IMR-90 (cell line): Measurements from ENCODE around the gene URB2. TPM values are rescaled to one million over a fixed set of nuclear protein-coding genes. Genes with fewer than 3 reads are reported as not detected.
"Not testable (repeated sequence)": the region's sequence is repeated elsewhere in the genome, so short reads cannot be mapped to it uniquely, and the experiment has no call there.

Experiments used
- ATAC-seq: fragments of 200-7000 bp; cut with Tn5 transposase; 2 replicates; pipeline ENCODE4 v1.9.1; 2020; ENCODE audit warnings: low read depth, mild to moderate bottlenecking, moderate library complexity
- BruUV-seq: library from RNA; stranded (reverse); fragments of 400-500 nt; replicated peaks from 2 replicates; lab custom pipeline; 2021; lab: Mats Ljungman, UMichigan
- CTCF ChIA-PET: fragments of 300-600 bp; formaldehyde crosslinking; extraction: SDS; loops from one replicate; lab custom pipeline; 2021; ENCODE audit warnings: antibody characterized with exemption; lab: Yijun Ruan, JAX
- POLR2A ChIA-PET: fragments of 300-600 bp; sonication (Branson Sonifier 250); formaldehyde crosslinking; loops from one replicate; lab custom pipeline; 2022; ENCODE audit warnings: antibody characterized with exemption; ENCODE audit not compliant: unreplicated experiment; lab: Charles Lee
- DNase-seq: peaks from one replicate; pipeline ENCODE4 v3.0.0; 2013
- H2AFZ ChIP-seq: replicated peaks from 2 replicates; pipeline ENCODE3; 2013; ENCODE audit warnings: low read length, mild to moderate bottlenecking; ENCODE audit not compliant: poor library complexity
- H2AK5ac ChIP-seq: 2 replicates; pipeline ENCODE4 v1.6.1; 2013; ENCODE audit warnings: low read depth, low read length, inconsistent platforms
- H2AK9ac ChIP-seq: replicated peaks from 2 replicates; pipeline ENCODE3; 2013; ENCODE audit warnings: mild to moderate bottlenecking, low read depth, low read length, moderate library complexity; ENCODE audit not compliant: poor library complexity
- H2BK120ac ChIP-seq: 2 replicates; pipeline ENCODE4 v1.6.1; 2013; ENCODE audit warnings: low read depth, low read length, inconsistent platforms
- H2BK15ac ChIP-seq: 3 replicates; pipeline ENCODE4 v1.6.1; 2013; ENCODE audit warnings: low read depth, low read length, inconsistent platforms
- H2BK20ac ChIP-seq: 2 replicates; pipeline ENCODE4 v1.6.1; 2013; ENCODE audit warnings: low read depth, mild to moderate bottlenecking, inconsistent platforms, low read length, moderate library complexity
- H2BK5ac ChIP-seq: 2 replicates; pipeline ENCODE4 v1.6.1; 2013; ENCODE audit warnings: mild to moderate bottlenecking, low read depth, low read length, inconsistent platforms; ENCODE audit not compliant: poor library complexity, severe bottlenecking
- H3K14ac ChIP-seq: replicated peaks from 2 replicates; pipeline ENCODE4 v1.6.1; 2013; ENCODE audit warnings: low read depth, low read length, inconsistent platforms
- H3K18ac ChIP-seq: 2 replicates; pipeline ENCODE4 v1.6.1; 2013; ENCODE audit warnings: low read depth, low read length, control low read depth
- H3K23ac ChIP-seq: 2 replicates; pipeline ENCODE4 v1.6.1; 2013; ENCODE audit warnings: low read depth, low read length, inconsistent platforms
- H3K27ac ChIP-seq: 2 replicates; pipeline ENCODE4 v1.5.1; 2013; ENCODE audit warnings: mild to moderate bottlenecking, control low read depth, low read length; ENCODE audit not compliant: insufficient read depth
- H3K27me3 ChIP-seq: 2 replicates; pipeline ENCODE4 v1.6.1; 2013; ENCODE audit warnings: low read length; ENCODE audit not compliant: control insufficient read depth, insufficient read depth
- H3K36me3 ChIP-seq: 2 replicates; pipeline ENCODE4 v1.6.1; 2013; ENCODE audit warnings: low read length, mixed read lengths; ENCODE audit not compliant: control insufficient read depth, insufficient read depth
- H3K4ac ChIP-seq: 2 replicates; pipeline ENCODE4 v1.6.1; 2013; ENCODE audit warnings: low read depth, low read length, inconsistent platforms
- H3K4me1 ChIP-seq: 2 replicates; pipeline ENCODE4 v1.6.1; 2013; ENCODE audit warnings: low read length, mixed read lengths; ENCODE audit not compliant: control insufficient read depth, insufficient read depth
- H3K4me2 ChIP-seq: 2 replicates; pipeline ENCODE4 v1.6.1; 2013; ENCODE audit warnings: low read depth, mild to moderate bottlenecking, control low read depth, low read length, moderate library complexity
- H3K4me3 ChIP-seq: 2 replicates; pipeline ENCODE4 v1.5.1; 2013; ENCODE audit warnings: low read depth, mild to moderate bottlenecking, control low read depth, low read length, moderate library complexity; ENCODE audit not compliant: insufficient read depth
- H3K56ac ChIP-seq: 2 replicates; pipeline ENCODE4 v1.6.1; 2013; ENCODE audit warnings: low read length, inconsistent platforms; ENCODE audit not compliant: insufficient read depth; ENCODE audit errors: extremely low read depth
- H3K79me1 ChIP-seq, 2 experiments: 2 replicates each; pipeline ENCODE4 v1.6.1; 2013; ENCODE audit warnings: low read length in 2 of 2, inconsistent platforms in 1 of 2, low read depth in 1 of 2
- H3K9ac ChIP-seq: 2 replicates; pipeline ENCODE4 v1.6.1; 2013; ENCODE audit warnings: low read depth, low read length, control low read depth
- H3K9me1 ChIP-seq: 2 replicates; pipeline ENCODE4 v1.6.1; 2013; ENCODE audit warnings: low read length, inconsistent platforms; ENCODE audit not compliant: insufficient read depth
- H3K9me3 ChIP-seq: 2 replicates; pipeline ENCODE4 v1.6.1; 2013; ENCODE audit warnings: low read length; ENCODE audit not compliant: control insufficient read depth, insufficient read depth
- H4K20me1 ChIP-seq: 2 replicates; pipeline ENCODE4 v1.6.1; 2013; ENCODE audit warnings: low read length, inconsistent platforms; ENCODE audit not compliant: insufficient read depth
- H4K5ac ChIP-seq: 2 replicates; pipeline ENCODE4 v1.6.1; 2013; ENCODE audit warnings: mild to moderate bottlenecking, low read depth, low read length, control low read depth
- H4K8ac ChIP-seq, 2 experiments: 2 replicates each; pipeline ENCODE4 v1.6.1; 2013; ENCODE audit warnings: low read depth in 2 of 2, low read length in 2 of 2, control low read depth in 1 of 2, inconsistent platforms in 1 of 2
- H4K91ac ChIP-seq: 2 replicates; pipeline ENCODE4 v1.6.1; 2013; ENCODE audit warnings: low read depth, low read length, inconsistent platforms; ENCODE audit not compliant: insufficient read depth
- WGBS, 2 experiments: methylation state at CpG; one replicate each; pipeline versions ENCODE4 v1.1.5 to v1.1.7; 2013; ENCODE audit warnings: missing lambda C conversion rate in 2 of 2; ENCODE audit not compliant: insufficient read length in 1 of 2; ENCODE audit errors: extremely low coverage in 2 of 2; 5-methylcytosine and 5-hydroxymethylcytosine counted together
- dilution Hi-C: fragments of 300-500 bp; cut with HindIII; formaldehyde crosslinking; loops from one replicate; pipeline ENCODE4 v1.14.3; 2018; ENCODE audit warnings: low sequenced_read_pairs; ENCODE audit not compliant: unreplicated experiment
- in situ Hi-C: fragments of 300-500 bp; cut with MboI; formaldehyde crosslinking; loops from 3 replicates; pipeline ENCODE4 v1.14.3; 2019; ENCODE audit warnings: low sequenced_read_pairs, inconsistent platforms, mixed read lengths
- intact Hi-C: fragments of 100-400 bp; cut with micrococcal nuclease; formaldehyde crosslinking; loops from 2 replicates; pipeline ENCODE4 v1.10.0; 2022
- polyA plus RNA-seq, 3 experiments: library from polyadenylated mRNA; depleted of rRNA; stranded (reverse); fragments of >200 nt; gene quantifications; 2 replicates each; pipeline ENCODE4 v1.2.3, GENCODE V29; 2012; ENCODE audit warnings: low replicate concordance in 1 of 3
- total RNA-seq: library from RNA; depleted of rRNA; stranded (reverse); fragments of >200 nt; gene quantifications from 2 replicates; pipeline ENCODE4 v1.2.3, GENCODE V29; 2012

Gene URB2
- total and polyA plus RNA-seq, 2 of the 4 experiments (the other 2 are of a cell fraction) = 5.9 to 15.4 TPM

DNA sequence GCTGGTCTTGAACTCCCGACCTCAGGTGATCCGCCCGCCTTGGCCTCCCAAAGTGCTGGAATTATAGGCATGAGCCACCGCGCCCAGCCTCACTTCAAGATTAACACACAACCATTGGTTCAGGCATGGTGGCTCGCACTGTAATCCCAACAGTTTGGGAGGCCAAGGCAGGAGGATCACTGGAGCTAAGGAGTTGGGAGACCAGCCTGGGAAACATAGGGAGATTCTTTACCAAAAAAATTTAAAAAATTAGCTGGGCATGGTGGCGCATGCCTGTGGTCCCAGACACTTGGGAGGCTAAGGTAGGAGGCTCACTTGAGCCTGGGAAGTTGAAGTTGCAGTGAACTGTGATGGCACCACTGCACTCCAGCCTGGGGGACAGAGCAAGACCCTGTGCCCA, 30.2 kb upstream of the URB2 start:
- H3K23ac ChIP-seq, H4K8ac ChIP-seq, intact Hi-C loops, H3K56ac ChIP-seq, H3K9ac ChIP-seq, dilution Hi-C loops, H2AK9ac ChIP-seq, DNase-seq, H4K5ac ChIP-seq, ATAC-seq, H4K20me1 ChIP-seq, H3K14ac ChIP-seq, H2AFZ ChIP-seq, H3K4ac ChIP-seq, H4K91ac ChIP-seq, H3K4me3 ChIP-seq, H2BK15ac ChIP-seq, H3K27me3 ChIP-seq, H2BK20ac ChIP-seq, H3K4me2 ChIP-seq, H3K18ac ChIP-seq, in situ Hi-C loops, BruUV-seq, H3K27ac ChIP-seq, H3K9me3 ChIP-seq, H2BK120ac ChIP-seq, H2BK5ac ChIP-seq: not testable (repeated sequence)
- peaks cover 17% of the 10 kb centered on the region for H3K36me3 ChIP-seq
- CTCF ChIA-PET = interaction anchor here (0.5 to 2.3 kb wide), 2 partner anchors 37 to 81 kb away, joined by 3 to 7 read pairs; partner anchors contain the start of gene ABCB10
- H3K79me1 ChIP-seq = peaks cover 29 to 47% of the 10 kb centered on the region in 2 experiments
- no CpG with 5 or more reads among the region's 7 CpGs for whole genome bisulfite sequencing, 2 experiments
- peaks cover 10% of the 10 kb centered on the region for H3K4me1 ChIP-seq
- H2AK5ac ChIP-seq = 0 out of 2 replicates have a peak overlapping the region, but pooled peaks have one; percentile 31
- H3K9me1 ChIP-seq = peaks cover 11% of the 10 kb centered on the region
- POLR2A ChIA-PET = interaction anchor here (0.9 kb wide), 1 partner anchor 37 kb away, joined by 4 read pairs; the partner anchor contains the start of gene ABCB10
